ENCODE data around the gene L3MBTL3.
"Not testable (repeated sequence)": the region's sequence is repeated elsewhere in the genome, so short reads cannot be mapped to it uniquely, and the experiment has no call there.

L3MBTL3 gene

DNA sequence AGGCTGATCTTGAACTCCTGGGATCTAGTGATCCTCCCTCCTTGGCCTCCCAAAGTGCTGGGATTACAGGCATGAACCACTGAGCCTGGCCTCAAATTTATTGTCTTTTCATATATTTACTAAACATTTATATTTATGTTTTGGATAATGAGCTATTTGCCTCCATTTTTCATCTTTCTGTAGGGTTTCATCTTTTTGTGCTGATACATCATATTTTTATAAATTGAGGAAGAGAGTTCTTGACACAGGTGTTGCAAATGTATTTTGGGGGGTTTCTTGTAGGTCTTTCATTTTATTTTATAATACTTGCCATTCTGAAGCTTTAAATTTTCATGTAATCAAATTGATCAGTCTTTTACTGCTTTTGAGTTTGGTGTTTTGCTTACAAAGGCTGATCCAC, 72.4 kb downstream of the L3MBTL3 start:
- no peak for DNase-seq

DNA sequence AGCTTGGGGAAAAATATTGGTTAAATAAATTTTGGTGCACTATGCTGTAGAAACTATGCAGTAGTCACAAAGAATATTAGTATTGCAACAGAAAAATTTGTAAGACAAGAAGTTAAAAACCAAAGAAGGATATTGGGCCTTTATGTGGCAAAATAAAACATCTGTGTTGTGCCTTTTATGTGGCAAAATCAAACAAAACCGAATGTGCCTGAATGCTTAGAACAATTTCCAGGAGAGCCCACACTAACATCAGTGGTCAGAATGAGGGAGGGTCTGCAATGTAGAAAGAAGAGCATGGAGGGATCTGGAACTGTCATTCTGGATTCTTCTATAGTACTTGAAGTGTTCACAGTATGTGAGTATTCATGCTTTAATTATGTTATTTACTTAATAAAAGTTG, 75.2 kb downstream of the L3MBTL3 start:
- DNase-seq, result no peak

DNA sequence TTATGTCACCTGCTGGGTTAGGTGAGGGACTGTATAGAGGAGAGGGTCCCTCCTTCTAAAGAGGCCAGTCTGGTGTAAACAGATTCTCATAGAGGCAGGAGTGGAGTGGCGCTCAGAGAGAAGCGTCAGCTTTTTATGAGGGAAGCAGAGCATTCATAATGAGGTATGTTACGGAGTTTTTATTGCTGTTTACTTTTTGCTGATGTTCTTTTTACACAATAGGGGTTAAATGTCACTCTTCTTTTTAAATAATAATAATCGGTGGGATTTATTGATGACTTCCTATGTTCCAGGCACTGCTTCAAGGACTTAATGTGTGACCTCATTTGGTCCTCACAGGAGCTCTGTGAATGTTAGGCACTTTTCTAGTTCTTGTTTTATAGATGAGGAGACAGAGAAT, 79.9 kb downstream of the L3MBTL3 start:
- no peak for DNase-seq

DNA sequence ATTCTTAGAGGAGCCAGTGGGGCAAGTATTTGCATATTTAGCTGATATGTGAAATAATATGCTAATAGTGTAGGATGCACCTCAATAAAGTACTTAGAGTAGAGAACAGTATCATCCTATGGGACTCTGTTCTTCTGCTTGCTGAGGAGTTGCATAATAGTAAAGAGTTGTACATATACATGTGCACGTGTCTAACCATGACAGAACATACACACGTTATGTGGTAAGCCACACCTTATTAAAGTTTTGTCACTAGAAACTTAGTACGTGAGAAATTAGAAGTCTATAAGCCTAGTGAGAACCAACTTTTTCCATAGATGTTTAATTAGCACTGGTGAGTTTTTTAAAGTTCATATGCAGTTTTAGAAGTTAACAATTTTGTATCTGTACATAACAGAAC, 80.7 kb downstream of the L3MBTL3 start:
- no peak for DNase-seq

DNA sequence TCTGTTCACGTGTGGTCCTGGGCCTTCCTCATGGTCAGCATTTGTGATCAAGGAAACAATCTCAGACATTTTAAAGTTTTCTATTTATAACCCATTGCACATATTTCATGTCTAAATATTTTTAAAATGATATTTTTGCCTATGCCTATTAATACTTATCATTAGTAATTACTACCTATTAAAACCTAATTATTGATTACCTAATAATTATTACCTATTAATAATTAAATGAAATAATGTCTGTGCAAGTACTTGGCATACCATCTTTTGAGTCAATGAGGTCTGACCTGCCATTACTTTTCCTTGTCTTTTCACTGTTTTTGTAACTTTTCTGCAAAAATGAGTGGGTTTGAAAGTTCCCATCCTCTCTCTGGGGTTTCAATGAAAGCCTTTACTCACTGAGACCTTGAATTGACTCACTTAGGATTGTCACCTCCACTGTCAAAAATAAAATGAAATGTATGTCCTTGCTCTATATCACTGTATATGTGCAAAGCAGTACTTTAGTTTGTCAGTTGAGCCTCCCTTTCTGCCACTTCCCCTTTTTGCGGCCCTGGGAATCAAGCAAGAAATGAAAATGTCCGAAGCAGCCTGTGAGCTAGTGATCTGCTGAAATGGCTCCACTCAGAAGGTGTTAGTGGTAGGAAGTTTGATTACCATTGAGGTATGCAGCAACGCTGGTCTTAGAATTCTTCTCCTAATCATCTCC, 87.8 kb downstream of the L3MBTL3 start:
- DNase-seq, result no peak

DNA sequence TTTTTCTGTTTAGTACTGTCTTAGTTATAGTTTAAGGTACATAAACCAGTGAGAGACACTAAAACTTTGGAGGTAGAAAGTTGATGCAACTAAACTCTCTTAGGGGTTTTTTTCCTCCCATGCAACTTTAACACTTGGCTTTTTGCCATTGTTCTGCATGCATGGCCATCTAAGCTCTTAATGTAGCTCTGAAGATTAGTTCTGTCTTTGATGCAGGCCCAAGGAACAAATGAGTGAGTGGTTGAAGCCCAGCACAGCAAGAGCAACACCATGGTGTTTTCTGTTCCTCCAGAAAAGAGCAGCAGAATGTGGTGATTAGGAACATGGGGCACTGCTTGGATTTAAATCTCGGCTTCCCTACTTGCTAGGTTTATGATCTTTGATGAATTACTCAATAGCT, 89.3 kb downstream of the L3MBTL3 start:
- no peak for DNase-seq

DNA sequence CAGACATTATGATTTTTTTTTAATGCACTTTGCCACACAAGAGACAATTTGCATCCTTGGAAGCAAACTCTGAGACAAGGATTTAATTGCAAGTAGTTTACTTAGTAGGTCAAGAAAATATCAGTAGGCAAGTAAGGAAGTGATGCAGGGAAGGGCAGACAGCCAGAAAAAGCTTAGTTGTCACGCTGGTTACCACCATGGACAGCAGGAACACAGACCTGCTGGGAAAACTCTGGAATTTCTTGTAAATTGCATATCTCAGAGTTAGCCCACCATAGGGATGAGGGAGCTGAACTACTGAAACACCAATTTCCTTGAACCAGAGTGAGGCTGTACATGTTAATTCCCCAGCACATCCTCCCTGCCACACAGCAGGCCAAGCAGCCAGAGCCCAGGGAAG, 92.7 kb downstream of the L3MBTL3 start:
- no peak for DNase-seq

DNA sequence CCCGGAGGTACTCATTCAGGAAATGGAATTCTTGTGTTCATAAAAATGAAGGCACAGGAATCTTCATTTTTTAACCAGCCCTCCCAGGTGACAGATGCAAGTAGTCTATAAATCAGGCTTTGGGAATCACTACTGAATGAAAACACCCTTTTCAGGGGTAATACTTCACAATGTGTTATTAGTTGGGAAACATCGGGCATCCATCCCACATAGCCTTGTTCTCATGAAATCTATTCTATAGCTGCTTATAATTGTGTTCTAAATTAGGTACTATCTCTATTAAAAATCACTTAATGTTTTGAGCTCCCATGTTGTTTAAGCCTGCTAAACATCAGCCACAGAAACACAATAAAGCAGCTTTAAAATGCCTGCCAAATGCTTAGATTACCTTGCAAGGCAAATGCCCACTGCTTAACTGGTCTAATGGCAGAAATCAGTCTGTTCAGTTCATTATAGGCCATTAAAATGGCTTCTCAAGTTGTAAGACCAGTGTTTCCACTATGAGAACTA, 94.9 kb downstream of the L3MBTL3 start:
- no peak for DNase-seq

DNA sequence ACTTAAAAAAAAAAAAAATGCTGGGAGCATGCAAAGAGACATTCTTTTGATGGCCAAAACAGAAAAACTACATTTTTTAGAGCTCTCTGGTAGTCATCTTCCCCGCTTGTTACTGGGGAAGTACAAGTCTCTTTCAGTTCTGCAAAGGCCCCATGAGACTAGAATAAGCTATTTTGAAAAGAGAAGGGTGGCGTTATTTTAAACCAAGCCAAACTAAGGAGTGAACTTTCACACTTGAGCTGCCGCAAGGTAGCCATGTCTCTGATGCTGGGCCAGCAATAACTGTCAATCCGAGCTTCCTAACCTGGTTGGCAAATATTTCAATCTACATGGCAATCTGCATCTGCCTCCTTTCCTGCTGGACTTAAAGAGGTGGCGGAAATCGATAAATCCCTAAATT, 96.7 kb downstream of the L3MBTL3 start:
- no peak for DNase-seq

DNA sequence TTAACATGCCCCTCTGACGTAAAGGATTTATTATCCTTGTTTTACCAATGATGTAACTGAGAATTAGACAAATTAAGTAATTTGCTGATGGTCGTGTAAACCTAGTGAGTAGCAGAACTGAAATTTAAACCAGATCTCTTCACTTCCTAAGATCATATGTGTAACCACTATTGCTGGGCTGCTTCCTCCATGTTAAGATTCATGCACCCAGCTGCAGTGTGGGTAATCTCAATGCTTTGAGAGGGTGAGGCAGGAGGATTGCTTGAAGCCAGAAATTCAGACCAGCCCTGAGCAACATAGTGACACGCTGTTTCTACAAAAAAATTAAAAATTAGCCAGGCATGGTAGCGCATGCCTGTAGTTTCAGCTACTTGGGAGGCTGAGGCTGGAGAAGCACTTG, 97.9 kb downstream of the L3MBTL3 start:
- DNase-seq, result no peak

DNA sequence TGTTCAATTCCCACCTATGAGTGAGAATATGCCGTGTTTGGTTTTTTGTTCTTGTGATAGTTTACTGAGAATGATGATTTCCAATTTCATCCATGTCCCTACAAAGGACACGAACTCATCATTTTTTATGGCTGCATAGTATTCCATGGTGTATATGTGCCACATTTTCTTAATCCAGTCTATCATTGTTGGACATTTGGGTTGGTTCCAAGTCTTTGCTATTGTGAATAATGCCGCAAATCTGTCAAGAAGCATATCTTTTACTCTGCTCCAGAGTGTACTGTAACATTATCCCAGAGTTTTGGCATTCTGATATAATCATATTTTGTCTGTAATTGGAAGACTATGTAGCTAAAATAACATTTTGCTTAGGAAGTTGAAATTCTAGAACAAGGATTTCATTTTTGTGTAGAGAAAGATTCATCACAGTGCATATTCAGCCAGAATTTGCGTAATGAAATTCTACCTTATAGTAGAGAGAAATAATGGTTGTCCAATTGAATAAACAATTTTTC, 98.9 kb downstream of the L3MBTL3 start:
- DNase-seq, result not testable (repeated sequence)

DNA sequence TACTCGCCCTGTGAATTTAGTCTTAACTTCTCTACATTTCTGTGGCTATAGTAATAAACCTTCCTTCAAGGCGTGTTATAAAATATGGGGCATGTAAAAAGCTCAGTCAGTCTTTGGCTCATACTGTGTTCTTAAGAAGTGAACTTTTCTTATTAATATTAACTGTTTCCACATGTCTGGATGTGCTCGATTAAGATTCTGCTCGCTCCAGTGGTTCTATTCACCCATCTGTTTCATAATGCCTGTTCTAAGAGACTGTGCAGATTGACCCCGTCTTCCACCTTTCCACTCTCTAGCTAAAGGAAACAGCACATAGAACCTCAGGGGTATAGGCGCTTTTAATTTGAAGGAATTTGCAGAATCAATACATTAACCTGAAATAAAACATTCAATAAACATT, 99.9 kb downstream of the L3MBTL3 start:
- DNase-seq, result no peak

DNA sequence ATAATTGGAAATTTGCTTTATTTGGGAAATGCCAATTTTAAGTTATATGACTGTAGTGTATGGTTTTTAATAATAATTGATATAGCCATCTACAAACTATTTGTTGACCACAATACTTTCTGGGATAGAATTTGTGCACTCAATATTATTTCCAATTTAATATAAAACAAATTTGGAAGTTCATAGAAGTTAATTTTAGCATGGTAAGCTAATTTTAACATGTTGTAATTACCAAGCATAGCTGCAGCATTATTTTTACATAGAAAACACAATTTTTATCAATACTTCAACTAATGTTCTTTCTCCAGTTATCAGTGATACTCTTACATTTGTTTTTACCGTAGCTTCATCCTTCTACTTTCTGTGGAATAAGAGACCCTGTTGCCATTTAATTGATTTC, 100.8 kb downstream of the L3MBTL3 start:
- no peak for DNase-seq

DNA sequence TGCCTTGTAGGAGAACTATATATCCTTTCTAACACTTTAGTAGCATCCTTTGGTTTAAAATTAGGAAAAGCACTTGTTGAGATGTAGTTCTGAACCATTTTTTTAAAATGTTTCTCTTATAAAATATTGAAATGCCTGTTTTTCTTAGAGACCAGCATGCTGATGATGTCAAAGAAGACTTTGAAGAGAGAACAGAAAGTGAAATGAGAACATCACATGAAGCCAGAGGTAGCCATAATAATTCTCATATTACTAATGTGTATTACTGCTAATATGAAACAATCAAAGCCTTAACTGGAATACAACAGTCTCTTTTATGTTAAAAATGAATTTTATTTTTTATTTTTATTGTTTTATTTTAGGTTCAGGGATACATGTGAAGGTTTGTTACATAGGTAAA, 102.3 kb downstream of the L3MBTL3 start:
- DNase-seq, result no peak

DNA sequence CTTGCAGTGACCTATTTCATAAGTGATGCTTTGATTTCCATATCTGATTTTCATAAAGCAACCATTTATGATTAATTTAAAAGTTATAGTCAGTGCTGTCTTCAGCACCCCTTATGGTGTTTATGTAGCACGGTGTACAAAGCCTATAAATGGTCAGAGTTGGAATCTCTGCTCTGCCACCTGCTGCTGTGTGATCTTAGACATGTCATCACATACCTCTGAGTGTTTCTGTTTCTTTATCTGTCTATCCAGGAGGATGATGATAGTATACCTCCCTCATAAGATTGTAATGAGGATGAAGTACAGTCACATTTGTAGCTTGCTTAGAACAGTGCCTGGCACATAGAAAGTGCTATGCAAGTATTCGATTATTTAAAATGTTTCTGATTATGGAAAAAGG, 103.9 kb downstream of the L3MBTL3 start:
- DNase-seq, result no peak

DNA sequence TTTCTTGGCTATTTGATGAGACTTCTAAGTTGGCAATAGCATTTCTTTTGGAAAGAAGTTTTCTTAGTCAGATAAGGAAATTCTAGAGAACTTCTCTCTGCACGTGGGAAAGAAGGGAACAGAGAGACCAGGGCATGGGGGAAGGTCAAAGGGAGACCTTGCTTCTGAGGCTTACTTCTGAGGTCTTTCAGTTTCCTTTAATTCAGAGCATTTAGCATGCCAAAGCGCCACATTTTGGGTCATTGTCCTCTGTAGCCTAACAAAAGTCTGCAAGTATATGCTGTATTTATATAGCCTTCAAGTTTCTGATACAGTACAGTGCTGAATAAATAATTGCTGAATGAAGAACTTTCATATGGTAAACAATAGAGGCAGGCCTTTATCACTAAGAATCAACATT, 108.8 kb downstream of the L3MBTL3 start:
- DNase-seq, result no peak

DNA sequence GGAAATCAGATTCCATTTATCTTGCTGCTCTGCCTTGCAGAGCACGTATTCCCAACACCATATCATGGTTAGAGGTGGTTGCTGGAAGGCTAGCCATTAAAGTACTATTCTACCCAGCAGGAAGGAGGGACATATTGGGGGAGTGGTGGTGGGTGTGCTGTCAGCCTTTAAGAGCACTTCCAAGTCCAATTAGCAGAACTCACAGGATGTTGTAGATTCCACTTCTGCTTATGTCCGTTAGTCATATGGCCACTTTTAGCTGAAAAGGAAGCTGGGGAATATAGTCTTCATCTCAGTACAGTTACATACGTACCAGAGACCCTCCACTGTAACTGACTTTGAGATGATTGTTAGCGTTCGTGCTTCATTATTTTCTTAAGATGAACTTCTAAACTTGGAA, 109.9 kb downstream of the L3MBTL3 start:
- DNase-seq, result no peak

DNA sequence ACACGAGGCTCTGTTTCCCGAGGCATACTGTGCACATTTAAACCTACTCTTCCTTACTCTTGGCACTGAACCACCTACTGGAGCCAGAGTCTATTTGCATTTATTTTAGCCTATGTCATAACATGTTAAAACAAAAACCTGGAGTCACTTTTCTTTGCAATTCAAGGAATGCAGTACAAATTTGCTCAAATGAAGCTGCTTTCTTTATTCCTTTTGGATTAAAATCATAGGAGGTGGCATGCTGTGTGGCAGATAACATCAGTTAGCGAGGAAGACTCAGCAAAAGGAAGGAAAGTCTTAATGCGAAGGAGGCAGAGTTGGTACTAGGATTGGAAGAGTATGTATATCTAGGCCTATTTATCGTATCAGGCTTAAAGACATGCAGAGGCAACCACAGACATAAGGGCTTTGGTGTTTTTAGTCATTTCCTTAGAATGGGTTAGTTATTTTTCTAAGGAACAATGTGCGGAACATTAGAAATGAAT, 111.4 kb downstream of the L3MBTL3 start:
- DNase-seq, result no peak

DNA sequence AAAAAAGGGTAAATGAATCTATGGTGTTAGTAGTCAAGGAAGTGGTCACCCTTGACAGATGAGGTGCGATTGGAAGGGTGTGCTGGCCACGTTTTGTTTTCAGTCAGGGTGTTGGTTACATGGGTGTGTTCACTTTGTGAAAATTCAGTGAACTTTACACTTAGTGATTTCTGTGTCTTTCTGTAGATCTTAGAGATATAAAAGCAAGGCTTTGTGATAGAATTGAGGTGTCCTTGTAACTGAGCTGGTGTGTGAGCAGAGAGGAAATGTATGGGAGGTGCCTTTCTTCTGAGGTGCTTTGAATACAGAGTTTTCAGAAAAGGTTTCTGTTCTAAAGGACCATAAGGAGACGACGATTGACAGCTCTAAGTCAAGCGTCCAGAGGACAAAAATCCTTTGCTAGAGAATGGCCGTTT, 113.9 kb downstream of the L3MBTL3 start:
- no peak for DNase-seq

DNA sequence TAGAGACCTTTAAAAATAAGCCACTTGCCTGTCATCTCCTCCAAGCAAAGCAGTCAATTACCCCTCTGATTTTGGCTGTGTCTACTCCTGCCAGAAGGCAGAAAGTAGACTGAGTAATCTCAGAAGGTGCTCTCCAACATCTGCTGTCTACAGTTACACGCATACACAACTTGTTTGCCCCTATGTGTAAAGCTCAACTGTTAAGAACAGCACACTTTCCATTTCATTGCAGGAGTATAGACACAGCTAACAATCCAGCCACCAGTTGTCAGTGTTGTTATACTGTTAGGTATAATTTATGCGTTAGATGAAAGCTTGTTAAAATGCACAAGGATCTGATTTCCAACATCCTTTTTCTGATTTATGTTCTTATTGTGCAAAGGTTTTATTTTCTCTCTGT, 116.2 kb downstream of the L3MBTL3 start:
- DNase-seq, result no peak

DNA sequence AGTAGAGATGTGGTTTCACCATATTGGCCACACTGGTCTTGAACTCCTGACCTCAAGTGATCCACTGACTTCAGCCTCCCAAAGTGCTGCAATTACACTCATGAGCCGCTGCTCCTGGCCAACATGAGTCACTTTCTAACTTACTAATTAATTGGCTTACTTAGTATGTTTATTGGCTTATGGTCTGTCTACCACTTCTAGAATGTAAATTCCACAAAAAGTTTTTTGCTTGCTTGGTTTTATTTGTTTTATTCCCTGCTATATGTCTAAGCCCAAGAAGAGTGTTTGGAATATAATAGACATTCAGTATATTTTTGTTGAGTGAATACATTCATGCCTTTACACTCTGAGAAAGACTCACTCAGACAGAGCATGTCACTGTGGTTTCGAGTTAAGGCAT, 118.4 kb downstream of the L3MBTL3 start:
- no peak for DNase-seq

DNA sequence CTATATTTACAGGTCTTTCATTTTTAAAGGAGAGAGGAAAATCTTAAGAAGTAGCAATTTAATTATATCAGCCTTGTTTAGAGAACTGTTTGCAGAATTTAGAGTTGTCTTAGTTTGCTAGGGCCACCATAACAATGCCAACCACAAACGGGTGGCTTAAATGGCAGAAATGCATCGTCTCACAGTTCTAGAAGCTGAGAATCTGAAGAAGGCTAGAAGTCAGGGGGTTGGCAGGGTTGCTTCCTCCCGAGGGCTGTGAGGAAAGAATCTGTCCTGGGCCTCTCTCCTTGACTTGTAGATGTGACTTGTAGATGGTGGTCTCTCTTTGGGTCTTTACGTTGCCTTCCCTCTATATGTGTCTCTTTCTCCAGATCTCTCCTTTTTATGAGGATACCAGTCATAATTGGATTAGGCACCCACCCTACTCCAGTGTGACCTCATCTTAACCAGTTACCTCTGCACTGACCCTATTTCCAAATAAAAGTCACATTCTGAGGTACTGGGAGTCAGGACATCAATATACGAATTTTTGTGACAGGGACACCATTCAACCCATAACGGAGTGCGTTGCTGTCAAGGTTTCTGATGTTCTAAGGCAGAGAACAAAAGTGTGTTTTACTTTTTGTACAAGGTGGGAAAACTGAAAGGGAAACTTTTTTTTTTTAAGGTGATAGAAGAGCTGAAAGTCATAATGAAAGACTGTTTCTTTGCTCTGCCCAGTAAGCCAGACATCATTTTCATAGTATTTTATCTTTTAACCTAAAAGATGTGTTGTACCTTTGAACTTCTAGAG, 119.9 kb downstream of the L3MBTL3 start:
- DNase-seq, result no peak

DNA sequence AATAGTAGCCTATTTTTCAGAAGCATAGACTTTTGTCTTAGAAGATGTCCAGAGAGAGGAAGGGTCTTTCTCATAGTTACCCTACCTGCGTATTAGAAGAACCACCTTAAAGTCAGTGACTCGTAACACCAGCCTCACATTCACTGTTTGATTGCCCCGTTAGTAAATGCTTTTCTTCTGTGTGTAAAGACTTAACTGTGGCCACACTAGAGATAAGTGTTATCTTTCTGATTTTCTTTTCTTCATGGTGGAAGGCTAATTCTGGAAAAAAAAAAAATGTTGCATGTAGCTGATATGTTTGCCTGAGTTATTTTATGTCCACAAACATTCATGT, 120.5 kb downstream of the L3MBTL3 start:
- no peak for DNase-seq

DNA sequence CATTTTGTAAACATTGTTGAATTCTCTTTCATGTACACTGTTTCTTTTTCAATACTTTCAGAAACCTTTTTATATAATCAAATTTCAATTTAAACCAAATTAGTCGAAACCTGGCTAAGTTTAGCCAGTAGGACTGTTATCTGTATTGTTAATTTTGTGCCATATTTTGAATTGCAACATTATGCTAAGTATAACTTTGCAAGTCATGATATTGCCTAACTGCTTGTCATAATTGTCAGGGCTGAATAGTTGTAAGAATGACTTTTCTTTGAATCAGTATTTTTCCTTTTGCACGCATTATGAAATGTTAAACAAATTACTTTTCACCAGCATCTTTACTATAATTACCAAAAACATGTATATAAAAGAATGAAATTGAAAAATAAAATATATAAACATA, 121.7 kb downstream of the L3MBTL3 start:
- DNase-seq, result no peak
